Measurements from ENCODE around the gene BGLAP. TPM values are rescaled to one million over a fixed set of nuclear protein-coding genes. Genes with fewer than 3 reads are reported as not detected.

BGLAP gene
- polyA plus RNA-seq, 1 of the 3 experiments (the other 2 are of a cell fraction) = 1.1 TPM

GRCh38 chr1:156221986-156222692, 19.8 kb upstream of the BGLAP start:
- WGBS (ENCODE audit: low lambda C conversion rate) = 95% methylated on average over 13 of the region's 13 CpGs
- POLR2A ChIA-PET = interaction anchor here (0.9 kb wide), 1 partner anchor 9 kb away, joined by 5 read pairs; the partner anchor contains the start of gene PMF1

More at GRCh38 chr1:156221986-156222692, 19.8 kb upstream of the BGLAP start:
- TF ChIP-seq TEAD4 (IDR thresholded peaks at IDR 0.05; ENCODE audit: borderline replicate concordance, insufficient read depth) (no peak), RXRA (IDR thresholded peaks at IDR 0.05; ENCODE audit: borderline replicate concordance, low read depth) (no peak), RFX5 (IDR thresholded peaks at IDR 0.05; ENCODE audit: low read length) (no peak), FOSL2 (IDR thresholded peaks at IDR 0.05; ENCODE audit: borderline replicate concordance, low read depth) (no peak), NRF1 (IDR thresholded peaks at IDR 0.05; ENCODE audit: low read depth, low read length) (no peak), GABPA (IDR thresholded peaks at IDR 0.05; ENCODE audit: low read depth) (no peak), FOXJ3 (CRISPR knock-in tag; IDR thresholded peaks at IDR 0.05) (no peak), RCOR1 (IDR thresholded peaks at IDR 0.05; ENCODE audit: low read length) (no peak), JUND (IDR thresholded peaks at IDR 0.05) (no peak), MXI1 (IDR thresholded peaks at IDR 0.05; ENCODE audit: low read depth, low read length) (no peak), POLR2AphosphoS5 (IDR thresholded peaks at IDR 0.05; ENCODE audit: low read depth, low read length) (no peak), TCF12 (IDR thresholded peaks at IDR 0.05) (no peak)
- TF ChIP-seq, protein P1, sequence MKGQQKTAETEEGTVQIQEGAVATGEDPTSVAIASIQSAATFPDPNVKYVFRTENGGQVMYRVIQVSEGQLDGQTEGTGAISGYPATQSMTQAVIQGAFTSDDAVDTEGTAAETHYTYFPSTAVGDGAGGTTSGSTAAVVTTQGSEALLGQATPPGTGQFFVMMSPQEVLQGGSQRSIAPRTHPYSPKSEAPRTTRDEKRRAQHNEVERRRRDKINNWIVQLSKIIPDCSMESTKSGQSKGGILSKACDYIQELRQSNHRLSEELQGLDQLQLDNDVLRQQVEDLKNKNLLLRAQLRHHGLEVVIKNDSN (IDR thresholded peaks at IDR 0.05; ENCODE audit: borderline replicate concordance, low read depth) = no peak
- TF ChIP-seq, protein P2, sequence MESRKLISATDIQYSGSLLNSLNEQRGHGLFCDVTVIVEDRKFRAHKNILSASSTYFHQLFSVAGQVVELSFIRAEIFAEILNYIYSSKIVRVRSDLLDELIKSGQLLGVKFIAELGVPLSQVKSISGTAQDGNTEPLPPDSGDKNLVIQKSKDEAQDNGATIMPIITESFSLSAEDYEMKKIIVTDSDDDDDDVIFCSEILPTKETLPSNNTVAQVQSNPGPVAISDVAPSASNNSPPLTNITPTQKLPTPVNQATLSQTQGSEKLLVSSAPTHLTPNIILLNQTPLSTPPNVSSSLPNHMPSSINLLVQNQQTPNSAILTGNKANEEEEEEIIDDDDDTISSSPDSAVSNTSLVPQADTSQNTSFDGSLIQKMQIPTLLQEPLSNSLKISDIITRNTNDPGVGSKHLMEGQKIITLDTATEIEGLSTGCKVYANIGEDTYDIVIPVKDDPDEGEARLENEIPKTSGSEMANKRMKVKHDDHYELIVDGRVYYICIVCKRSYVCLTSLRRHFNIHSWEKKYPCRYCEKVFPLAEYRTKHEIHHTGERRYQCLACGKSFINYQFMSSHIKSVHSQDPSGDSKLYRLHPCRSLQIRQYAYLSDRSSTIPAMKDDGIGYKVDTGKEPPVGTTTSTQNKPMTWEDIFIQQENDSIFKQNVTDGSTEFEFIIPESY (IDR thresholded peaks at IDR 0.05; ENCODE audit: borderline replicate concordance, low read depth) = no peak
- TF ChIP-seq, protein P3, sequence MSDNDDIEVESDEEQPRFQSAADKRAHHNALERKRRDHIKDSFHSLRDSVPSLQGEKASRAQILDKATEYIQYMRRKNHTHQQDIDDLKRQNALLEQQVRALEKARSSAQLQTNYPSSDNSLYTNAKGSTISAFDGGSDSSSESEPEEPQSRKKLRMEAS (IDR thresholded peaks at IDR 0.05; ENCODE audit: low read depth) = no peak
- TF ChIP-seq, protein P4, sequence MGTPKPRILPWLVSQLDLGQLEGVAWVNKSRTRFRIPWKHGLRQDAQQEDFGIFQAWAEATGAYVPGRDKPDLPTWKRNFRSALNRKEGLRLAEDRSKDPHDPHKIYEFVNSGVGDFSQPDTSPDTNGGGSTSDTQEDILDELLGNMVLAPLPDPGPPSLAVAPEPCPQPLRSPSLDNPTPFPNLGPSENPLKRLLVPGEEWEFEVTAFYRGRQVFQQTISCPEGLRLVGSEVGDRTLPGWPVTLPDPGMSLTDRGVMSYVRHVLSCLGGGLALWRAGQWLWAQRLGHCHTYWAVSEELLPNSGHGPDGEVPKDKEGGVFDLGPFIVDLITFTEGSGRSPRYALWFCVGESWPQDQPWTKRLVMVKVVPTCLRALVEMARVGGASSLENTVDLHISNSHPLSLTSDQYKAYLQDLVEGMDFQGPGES (IDR thresholded peaks at IDR 0.05; ENCODE audit: low read depth, low read length) = no peak
- Histone ChIP-seq H3K9me2 (no peaks in the 10 kb centered on the region), H4K20me1 (ENCODE audit: insufficient read depth) (no peaks in the 10 kb centered on the region), H3F3A (replicated peaks; ENCODE audit: insufficient read depth) (peaks cover 31% of the 10 kb centered on the region), H3K27me3 (ENCODE audit: insufficient read depth) (no peaks in the 10 kb centered on the region), H3K9me3 (no peaks in the 10 kb centered on the region), H3K79me2 (ENCODE audit: insufficient read depth) (peaks cover 31% of the 10 kb centered on the region), H3K4me2 (0 out of 2 replicates have a peak overlapping the region, but pooled peaks have one; percentile 3), H3K9ac (no peak overlapping the region), H3K4me1 (ENCODE audit: control insufficient read depth in 1 of 2, insufficient read depth in 2 of 2, low read depth in 1 of 2, low read length in 1 of 2) (no peaks in the 10 kb centered on the region; a peak in 1 of 4 replicates), H3K36me3 (replicated peaks in 1 of 2; ENCODE audit: control insufficient read depth in 1 of 2, insufficient read depth in 2 of 2, low read length in 1 of 2) (peaks cover 6 to 27% of the 10 kb centered on the region in 2 experiments), H3K27ac (ENCODE audit: low read depth in 2 of 2, low read length in 1 of 2) (peak overlapping the region in 1 of 2 experiments; percentile 48; a peak in 1 of 4 replicates), H2AFZ (ENCODE audit: low read depth) (no peak overlapping the region), H3K4me3 (ENCODE audit: low read depth in 2 of 2, low read length in 1 of 2) (no peak overlapping the region)
- no peak for DNase-seq
- CTCF ChIA-PET = interaction anchor here (1.5 to 6.7 kb wide), 3 partner anchors 38 to 94 kb away, joined by 5 to 50 read pairs (median 11); no protein-coding TSS in a partner anchor
